Nephron (organoid): Measurements from ENCODE around the gene MOB3B.

Experiments
- H3K27ac Mint-ChIP-seq, 3 experiments: 2 replicates each; pipeline ENCODE4 v1.8.0; 2020; ENCODE audit warnings: mixed read lengths in 3 of 3, mild to moderate bottlenecking in 2 of 3, moderate library complexity in 1 of 3
- H3K27me3 Mint-ChIP-seq: 2 replicates; pipeline ENCODE4 v1.8.0; 2021; ENCODE audit warnings: low read depth, mild to moderate bottlenecking, moderate library complexity, mixed read lengths
- H3K36me3 Mint-ChIP-seq: 2 replicates; pipeline ENCODE4 v1.8.0; 2020; ENCODE audit warnings: low read depth, mixed read lengths
- H3K4me1 Mint-ChIP-seq: 2 replicates; pipeline ENCODE4 v1.8.0; 2020; ENCODE audit warnings: mixed read lengths
- H3K4me3 Mint-ChIP-seq, 3 experiments: 2 replicates each; pipeline ENCODE4 v1.8.0; 2020; ENCODE audit warnings: mild to moderate bottlenecking in 3 of 3, mixed read lengths in 3 of 3, moderate library complexity in 2 of 3
- H3K9me3 Mint-ChIP-seq: 2 replicates; pipeline ENCODE4 v1.8.0; 2020; ENCODE audit warnings: mixed read lengths
- CTCF ChIP-seq, 3 experiments: fragments of 200-600 bp; sonication (generic); IDR thresholded peaks; one replicate each; pipeline ENCODE4 v1.5.0; 2021; ENCODE audit warnings: antibody characterized with exemption in 3 of 3; ENCODE audit not compliant: unreplicated experiment in 3 of 3

Gene MOB3B

GRCh38 chr9:27367175-27367798, 162.3 kb downstream of the MOB3B start:
- TF ChIP-seq CTCF (IDR thresholded peaks at IDR 0.05; ENCODE audit: unreplicated experiment in 3 of 3) = no peak
- peak overlapping the region; percentile 89 to 95 (median 90) for H3K27ac Mint-ChIP-seq
- no peaks in the 10 kb centered on the region for H3K36me3 Mint-ChIP-seq
- H3K9me3 Mint-ChIP-seq = no peaks in the 10 kb centered on the region
- H3K4me1 Mint-ChIP-seq = peaks cover 77% of the 10 kb centered on the region
- peaks cover 3% of the 10 kb centered on the region for H3K27me3 Mint-ChIP-seq
- H3K4me3 Mint-ChIP-seq = no peak overlapping the region

GRCh38 chr9:27365707-27366376, 163.8 kb downstream of the MOB3B start:
- Mint-ChIP-seq H3K9me3 (no peaks in the 10 kb centered on the region), H3K27me3 (peaks cover 3% of the 10 kb centered on the region), H3K4me3 (peak overlapping the region; percentile 29 to 36 (median 34)), H3K27ac (peak overlapping the region; percentile 89 to 95 (median 90)), H3K36me3 (no peaks in the 10 kb centered on the region), H3K4me1 (peaks cover 76% of the 10 kb centered on the region)
- TF ChIP-seq CTCF (IDR thresholded peaks at IDR 0.05; ENCODE audit: unreplicated experiment in 3 of 3) = no peak

GRCh38 chr9:27362447-27363210, 167.0 kb downstream of the MOB3B start:
- H3K27ac Mint-ChIP-seq = peak overlapping the region; percentile 80 to 92 (median 83)
- peaks cover 3% of the 10 kb centered on the region for H3K27me3 Mint-ChIP-seq
- TF ChIP-seq CTCF (IDR thresholded peaks at IDR 0.05; ENCODE audit: unreplicated experiment in 3 of 3) = no peak
- H3K9me3 Mint-ChIP-seq = no peaks in the 10 kb centered on the region
- H3K36me3 Mint-ChIP-seq = peaks cover 11% of the 10 kb centered on the region
- no peak overlapping the region for H3K4me3 Mint-ChIP-seq
- peaks cover 50% of the 10 kb centered on the region for H3K4me1 Mint-ChIP-seq

- Mint-ChIP-seq H3K27ac (peak overlapping the region; percentile 16 to 92 (median 83)), H3K4me3 (no peak overlapping the region), H3K9me3 (no peaks in the 10 kb centered on the region), H3K27me3 (peaks cover 7% of the 10 kb centered on the region), H3K4me1 (peaks cover 39% of the 10 kb centered on the region), H3K36me3 (peaks cover 19% of the 10 kb centered on the region)
- TF ChIP-seq CTCF (IDR thresholded peaks at IDR 0.05; ENCODE audit: unreplicated experiment in 3 of 3) = no peak
Measured at GRCh38 chr9:27361492-27361891, 168.1 kb downstream of the MOB3B start.

- Mint-ChIP-seq H3K36me3 (peaks cover 19% of the 10 kb centered on the region), H3K4me1 (peaks cover 21% of the 10 kb centered on the region), H3K9me3 (no peaks in the 10 kb centered on the region), H3K4me3 (no peak overlapping the region), H3K27me3 (peaks cover 4% of the 10 kb centered on the region), H3K27ac (peak overlapping the region in 1 of 3 experiments; percentile 3)
- TF ChIP-seq CTCF (IDR thresholded peaks at IDR 0.05; ENCODE audit: unreplicated experiment in 3 of 3) = no peak
Measured at GRCh38 chr9:27359763-27360162, 169.9 kb downstream of the MOB3B start.
